NB4 (cell line): ENCODE data around the gene KRT38.

Experiments used
- DNase-seq: peaks from one replicate; pipeline ENCODE4 v3.0.0; 2010; ENCODE audit warnings: low read depth
- H3K4me3 ChIP-seq: one replicate; pipeline ENCODE4 v1.5.1; 2011; ENCODE audit warnings: mild to moderate bottlenecking, low read depth, low read length, moderate library complexity
- MYC ChIP-seq: IDR thresholded peaks from 2 replicates; pipeline ENCODE4 v1.6.1; 2011; ENCODE audit warnings: low read depth, low read length
- POLR2A ChIP-seq: IDR thresholded peaks from 2 replicates; pipeline ENCODE4 v1.6.1; 2011; ENCODE audit warnings: mild to moderate bottlenecking; ENCODE audit not compliant: insufficient read length; ENCODE audit errors: extremely low read depth
- TF ChIP-seq, protein P1 (sequence below): IDR thresholded peaks from one replicate; pipeline ENCODE4 v1.5.1; 2012; ENCODE audit warnings: low read depth, low read length
- TF ChIP-seq, protein P2 (sequence below): IDR thresholded peaks from 2 replicates; pipeline ENCODE4 v1.6.1; 2011; ENCODE audit warnings: low read depth, low read length

Gene KRT38

DNA sequence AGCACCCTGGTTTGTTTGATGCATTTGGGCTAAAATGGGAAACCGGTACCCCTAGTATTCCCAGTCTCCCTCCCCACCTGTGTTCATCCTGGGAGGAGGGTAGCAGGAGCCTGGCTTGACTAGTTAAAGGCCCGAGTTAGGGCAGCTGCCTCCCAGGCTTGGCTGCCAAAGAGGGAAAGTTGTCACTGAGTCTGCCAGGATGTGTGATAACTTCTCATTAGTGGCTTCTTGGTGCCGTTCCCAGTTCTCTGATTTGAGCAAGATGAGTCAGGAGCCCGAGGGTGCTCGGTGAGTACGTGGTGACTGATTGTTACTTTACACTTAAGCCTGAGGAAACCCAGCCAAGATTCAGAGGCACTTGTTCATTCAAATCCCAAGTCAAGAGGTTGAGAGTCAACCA, 23.9 kb upstream of the KRT38 start:
- TF ChIP-seq, protein P1, sequence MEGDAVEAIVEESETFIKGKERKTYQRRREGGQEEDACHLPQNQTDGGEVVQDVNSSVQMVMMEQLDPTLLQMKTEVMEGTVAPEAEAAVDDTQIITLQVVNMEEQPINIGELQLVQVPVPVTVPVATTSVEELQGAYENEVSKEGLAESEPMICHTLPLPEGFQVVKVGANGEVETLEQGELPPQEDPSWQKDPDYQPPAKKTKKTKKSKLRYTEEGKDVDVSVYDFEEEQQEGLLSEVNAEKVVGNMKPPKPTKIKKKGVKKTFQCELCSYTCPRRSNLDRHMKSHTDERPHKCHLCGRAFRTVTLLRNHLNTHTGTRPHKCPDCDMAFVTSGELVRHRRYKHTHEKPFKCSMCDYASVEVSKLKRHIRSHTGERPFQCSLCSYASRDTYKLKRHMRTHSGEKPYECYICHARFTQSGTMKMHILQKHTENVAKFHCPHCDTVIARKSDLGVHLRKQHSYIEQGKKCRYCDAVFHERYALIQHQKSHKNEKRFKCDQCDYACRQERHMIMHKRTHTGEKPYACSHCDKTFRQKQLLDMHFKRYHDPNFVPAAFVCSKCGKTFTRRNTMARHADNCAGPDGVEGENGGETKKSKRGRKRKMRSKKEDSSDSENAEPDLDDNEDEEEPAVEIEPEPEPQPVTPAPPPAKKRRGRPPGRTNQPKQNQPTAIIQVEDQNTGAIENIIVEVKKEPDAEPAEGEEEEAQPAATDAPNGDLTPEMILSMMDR, result no peak
- TF ChIP-seq, protein P2, sequence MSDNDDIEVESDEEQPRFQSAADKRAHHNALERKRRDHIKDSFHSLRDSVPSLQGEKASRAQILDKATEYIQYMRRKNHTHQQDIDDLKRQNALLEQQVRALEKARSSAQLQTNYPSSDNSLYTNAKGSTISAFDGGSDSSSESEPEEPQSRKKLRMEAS, result no peak
- no peak for TF ChIP-seq POLR2A
- no peak for TF ChIP-seq MYC
- no peak overlapping the region for H3K4me3 ChIP-seq
- no peak for DNase-seq

DNA sequence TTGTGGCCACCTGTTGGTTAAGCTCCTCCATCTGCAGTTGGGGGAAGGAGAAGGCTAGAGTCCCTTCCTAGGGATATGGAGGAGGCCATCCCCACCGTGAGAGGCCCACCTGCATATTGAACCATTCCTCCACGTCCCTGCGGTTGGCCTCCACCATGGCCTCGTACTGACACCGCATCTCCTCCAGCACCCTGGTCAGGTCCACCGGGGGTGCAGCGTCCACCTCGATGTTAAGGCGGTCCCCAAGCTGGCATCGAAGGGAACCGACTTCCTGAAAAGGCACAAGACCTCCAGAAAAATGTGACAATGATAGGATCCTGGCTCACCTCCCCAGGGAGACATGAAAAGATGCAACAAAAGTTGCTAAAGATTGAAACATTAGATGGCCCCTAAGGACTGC, 23.4 kb upstream of the KRT38 start:
- TF ChIP-seq MYC (no peak), POLR2A (no peak)
- TF ChIP-seq, protein P2, result no peak
- TF ChIP-seq, protein P1, result no peak
- no peak for DNase-seq
- H3K4me3 ChIP-seq, result no peak overlapping the region

DNA sequence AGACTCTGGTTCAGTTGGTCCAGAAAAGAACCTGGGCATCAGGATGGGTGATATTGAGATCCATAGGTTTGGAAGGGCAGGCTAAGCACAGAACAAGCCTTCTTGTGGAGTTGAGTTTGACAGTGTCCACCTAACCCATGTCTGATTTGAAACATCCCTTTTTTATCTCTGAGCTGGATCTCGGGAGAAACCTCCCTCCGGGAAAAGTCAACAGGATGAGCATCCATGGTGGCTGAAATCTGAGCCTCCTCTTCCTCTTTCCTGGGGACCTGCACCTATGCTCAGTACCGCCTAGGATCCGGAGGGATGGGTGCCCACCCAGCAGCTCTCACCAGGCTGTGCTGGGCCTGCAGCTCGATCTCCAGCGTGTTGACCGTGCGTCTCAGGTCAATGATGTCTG, 23.0 kb upstream of the KRT38 start:
- no peak for DNase-seq
- H3K4me3 ChIP-seq, result no peak overlapping the region
- no peak for TF ChIP-seq POLR2A
- TF ChIP-seq, protein P1, result no peak

DNA sequence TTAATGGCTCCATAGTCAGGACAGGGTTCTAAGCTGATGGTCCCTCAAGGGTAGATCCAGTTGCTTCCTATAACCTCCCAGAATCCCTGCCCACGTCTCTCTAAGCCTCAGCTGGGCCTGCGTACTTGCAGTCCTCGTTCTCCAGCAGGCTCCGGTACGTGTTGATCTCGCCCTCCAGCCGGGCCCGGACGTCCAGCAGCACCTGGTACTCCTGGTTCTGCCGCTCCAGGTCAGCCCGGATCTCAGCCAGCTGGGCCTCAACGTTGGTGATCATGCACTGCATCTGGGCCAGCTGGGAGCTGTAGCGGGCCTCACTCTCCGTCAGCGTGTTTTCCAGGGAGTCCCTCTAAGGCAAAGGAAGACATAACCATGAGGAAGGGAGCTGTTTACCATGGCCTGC, 21.9 kb upstream of the KRT38 start:
- no peak overlapping the region for H3K4me3 ChIP-seq
- TF ChIP-seq, protein P2, result no peak
- TF ChIP-seq MYC, result no peak
- TF ChIP-seq POLR2A, result no peak
- TF ChIP-seq, protein P1, result no peak

DNA sequence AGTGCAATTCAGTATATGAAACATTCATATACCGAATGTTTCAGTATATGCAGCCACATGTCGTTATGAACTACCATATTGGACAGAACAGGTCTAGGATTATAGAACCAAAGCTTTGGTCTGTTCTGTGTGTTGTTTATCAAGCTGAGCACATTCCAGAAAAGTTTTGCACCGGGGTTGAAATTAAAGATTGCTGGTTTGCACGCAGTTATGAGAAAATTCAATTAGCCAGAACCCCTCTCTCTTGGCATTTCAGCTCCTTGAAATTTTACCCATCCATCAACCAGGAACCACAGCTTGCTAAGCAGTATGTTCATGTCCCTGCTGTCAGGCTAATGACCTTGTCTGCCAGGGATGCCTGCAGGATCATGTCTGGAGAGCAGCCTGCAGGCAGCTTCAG, 16.9 kb upstream of the KRT38 start:
- no peak overlapping the region for H3K4me3 ChIP-seq
- no peak for DNase-seq
- TF ChIP-seq MYC (no peak), POLR2A (no peak)
- TF ChIP-seq, protein P1, result no peak
- TF ChIP-seq, protein P2, result no peak

More for the DNA sequence above, 21.9 kb upstream of the KRT38 start:
- no peak for DNase-seq

DNA sequence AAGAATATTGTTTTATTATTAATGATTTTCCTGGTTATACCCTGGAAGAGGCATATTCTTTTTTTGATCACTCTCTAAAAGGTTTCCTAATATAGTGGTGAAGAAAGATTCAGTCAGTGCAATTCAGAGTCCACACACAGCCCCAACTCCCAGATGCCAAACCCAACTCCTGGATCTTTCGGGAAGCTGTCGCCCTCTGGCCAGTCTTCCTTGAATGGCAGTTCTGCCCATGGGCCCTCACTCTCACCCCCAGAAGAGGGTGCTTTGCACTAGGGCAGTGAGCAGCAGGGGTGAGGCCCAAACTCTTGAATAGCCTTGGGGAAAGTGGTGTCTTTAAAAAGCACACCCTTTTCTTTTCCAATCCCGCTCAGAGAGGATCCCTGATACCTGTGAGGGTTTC, 15.4 kb upstream of the KRT38 start:
- DNase-seq, result no peak
- no peak overlapping the region for H3K4me3 ChIP-seq
- TF ChIP-seq MYC (no peak), POLR2A (no peak)
- TF ChIP-seq, protein P1, result no peak
- TF ChIP-seq, protein P2, result no peak
